HG02571 (cell line): ENCODE results near the gene RPL27A.
A peak's percentile ranks its signal among the peaks of the same experiment; 100 is the strongest.

Source experiments
- ATAC-seq: cut with Tn5 transposase; IDR thresholded peaks from one replicate; pipeline ENCODE4 v1.9.1; 2021; ENCODE audit warnings: mild to moderate bottlenecking, moderate library complexity; ENCODE audit not compliant: unreplicated experiment

The RPL27A gene

GRCh38 chr11:8672346-8672745 lies 10.2 kb upstream of the RPL27A start:
- no peak for ATAC-seq

- ATAC-seq: no peak
Measured at GRCh38 chr11:8674859-8675258, 7.7 kb upstream of the RPL27A start.

GRCh38 chr11:8676458-8676857 lies 6.1 kb upstream of the RPL27A start:
- no peak for ATAC-seq

GRCh38 chr11:8679006-8679405 lies 3.6 kb upstream of the RPL27A start:
- no peak for ATAC-seq

GRCh38 chr11:8681837-8682302 lies 722 bp upstream of the RPL27A start:
- no peak for ATAC-seq

- no peak for ATAC-seq
Measured at GRCh38 chr11:8683115-8683807, 669 bp downstream of the RPL27A start.

- no peak for ATAC-seq
Measured at GRCh38 chr11:8684600-8685290, 2.2 kb downstream of the RPL27A start.

- no peak for ATAC-seq
Measured at GRCh38 chr11:8685306-8685705, 2.7 kb downstream of the RPL27A start.

GRCh38 chr11:8685820-8686219 lies 3.2 kb downstream of the RPL27A start:
- no peak for ATAC-seq

- ATAC-seq: no peak
Measured at GRCh38 chr11:8686325-8686724, 3.7 kb downstream of the RPL27A start.

GRCh38 chr11:8688414-8689362 lies 6.1 kb downstream of the RPL27A start:
- peak; percentile 96 for ATAC-seq

- ATAC-seq: no peak
Measured at GRCh38 chr11:8689726-8690255, 7.2 kb downstream of the RPL27A start.

GRCh38 chr11:8690374-8691342 lies 8.1 kb downstream of the RPL27A start:
- no peak for ATAC-seq

GRCh38 chr11:8691601-8692000 lies 9.0 kb downstream of the RPL27A start:
- ATAC-seq: no peak

- ATAC-seq: no peak
Measured at GRCh38 chr11:8692417-8692816, 9.8 kb downstream of the RPL27A start.

GRCh38 chr11:8693010-8693551 lies 10.5 kb downstream of the RPL27A start:
- ATAC-seq: no peak

- ATAC-seq: no peak
Measured at GRCh38 chr11:8693555-8693954, 11.0 kb downstream of the RPL27A start.

- no peak for ATAC-seq
Measured at GRCh38 chr11:8694137-8694536, 11.5 kb downstream of the RPL27A start.

GRCh38 chr11:8697054-8697453 lies 14.5 kb downstream of the RPL27A start:
- no peak for ATAC-seq

- no peak for ATAC-seq
Measured at GRCh38 chr11:8698379-8698851, 15.8 kb downstream of the RPL27A start.
